Sigmoid colon (tissue), 4 donors: Measurements from ENCODE around the gene ZNF692.

ENCODE experiments used
- POLR2A ChIP-seq, 2 donors: fragments of 450-650 bp; IDR thresholded peaks; one replicate each; pipeline ENCODE4 v1.6.1; 2016; ENCODE audit warnings: antibody characterized with exemption in 2 of 2, mild to moderate bottlenecking in 2 of 2, moderate library complexity in 2 of 2
- POLR2AphosphoS5 ChIP-seq, 4 donors: sonication (generic); formaldehyde crosslinking; IDR thresholded peaks; one replicate each; pipeline ENCODE4 v1.6.1; 2017; ENCODE audit warnings: antibody characterized with exemption in 4 of 4
- TF ChIP-seq, protein P1 (sequence below), 4 experiments: fragments of 450-650 bp in 3 of 4; fragments of 200-600 bp in 1 of 4; IDR thresholded peaks; one replicate each; pipeline ENCODE4 v1.5.1; 2016 to 2019; ENCODE audit warnings: antibody characterized with exemption in 4 of 4, mild to moderate bottlenecking in 3 of 4, moderate library complexity in 2 of 4

DNA sequence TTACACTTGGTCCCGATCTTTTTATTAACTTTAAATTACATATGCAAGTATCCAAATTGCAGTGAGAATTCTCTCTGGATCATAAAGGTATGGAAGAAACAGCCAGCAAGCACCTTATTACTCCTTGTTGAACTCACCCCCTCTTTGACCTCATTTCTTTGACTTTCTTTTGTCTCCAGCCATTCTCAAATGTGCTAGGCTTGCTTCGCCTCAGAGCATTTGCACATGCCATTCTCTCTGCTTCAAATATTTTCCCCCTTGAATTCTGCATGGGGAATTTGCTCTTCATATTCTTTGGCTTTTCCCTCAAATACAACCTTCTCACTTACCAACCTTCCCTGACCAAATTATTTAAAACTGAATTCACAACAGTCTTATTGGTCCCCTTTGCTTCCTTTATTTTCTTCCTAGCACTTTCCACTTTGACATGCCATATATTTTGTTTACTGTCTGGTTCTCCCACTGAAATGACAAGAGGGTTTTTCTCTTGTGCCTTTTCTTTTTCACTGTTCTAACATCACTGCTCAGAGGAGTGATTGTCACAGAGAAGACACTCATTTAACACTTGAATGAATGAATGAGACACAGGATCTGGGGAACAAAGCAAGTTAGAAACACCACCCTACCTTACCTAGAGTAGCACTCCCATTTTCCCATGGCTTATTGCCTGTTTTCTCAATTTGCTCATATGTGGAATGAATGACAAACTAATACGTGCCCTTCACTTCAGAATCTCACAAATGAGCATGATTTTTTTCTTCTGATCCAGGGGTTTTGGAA is 45.7 kb upstream of the ZNF692 start:
- TF ChIP-seq, protein P1, sequence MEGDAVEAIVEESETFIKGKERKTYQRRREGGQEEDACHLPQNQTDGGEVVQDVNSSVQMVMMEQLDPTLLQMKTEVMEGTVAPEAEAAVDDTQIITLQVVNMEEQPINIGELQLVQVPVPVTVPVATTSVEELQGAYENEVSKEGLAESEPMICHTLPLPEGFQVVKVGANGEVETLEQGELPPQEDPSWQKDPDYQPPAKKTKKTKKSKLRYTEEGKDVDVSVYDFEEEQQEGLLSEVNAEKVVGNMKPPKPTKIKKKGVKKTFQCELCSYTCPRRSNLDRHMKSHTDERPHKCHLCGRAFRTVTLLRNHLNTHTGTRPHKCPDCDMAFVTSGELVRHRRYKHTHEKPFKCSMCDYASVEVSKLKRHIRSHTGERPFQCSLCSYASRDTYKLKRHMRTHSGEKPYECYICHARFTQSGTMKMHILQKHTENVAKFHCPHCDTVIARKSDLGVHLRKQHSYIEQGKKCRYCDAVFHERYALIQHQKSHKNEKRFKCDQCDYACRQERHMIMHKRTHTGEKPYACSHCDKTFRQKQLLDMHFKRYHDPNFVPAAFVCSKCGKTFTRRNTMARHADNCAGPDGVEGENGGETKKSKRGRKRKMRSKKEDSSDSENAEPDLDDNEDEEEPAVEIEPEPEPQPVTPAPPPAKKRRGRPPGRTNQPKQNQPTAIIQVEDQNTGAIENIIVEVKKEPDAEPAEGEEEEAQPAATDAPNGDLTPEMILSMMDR (IDR thresholded peaks at IDR 0.05): no peak
- TF ChIP-seq POLR2AphosphoS5 (IDR thresholded peaks at IDR 0.05) (no peak), POLR2A (IDR thresholded peaks at IDR 0.05) (no peak)
